Esophagus muscularis mucosa (tissue), 3 donors: Measurements from ENCODE around the gene PARK7.

Experiments used
- CTCF ChIP-seq, 3 experiments: fragments of 200-600 bp in 2 of 3; fragments of 450-650 bp in 1 of 3; sonication (generic) in 2 of 3; IDR thresholded peaks; one replicate each; pipeline ENCODE4 v1.5.1; 2017 to 2019; ENCODE audit warnings: antibody characterized with exemption in 3 of 3, mild to moderate bottlenecking in 2 of 3, moderate library complexity in 1 of 3
- POLR2A ChIP-seq: fragments of 450-650 bp; IDR thresholded peaks from one replicate; pipeline ENCODE4 v1.6.1; 2017; ENCODE audit warnings: antibody characterized with exemption, moderate library complexity, mild to moderate bottlenecking, low read depth

- TF ChIP-seq CTCF (IDR thresholded peaks at IDR 0.05), result no peak
- TF ChIP-seq POLR2A, result no peak
These were observed 18.3 kb upstream of the PARK7 start for GRCh38 chr1:7943251-7943650.
